Upper lobe of left lung (tissue), 6 donors: ENCODE data around the gene PLSCR2. TPM values are rescaled to one million over a fixed set of nuclear protein-coding genes. Genes with fewer than 3 reads are reported as not detected.

Experiments used
- ATAC-seq, 2 donors: fragments of 200-7000 bp; cut with Tn5 transposase; one replicate each; pipeline ENCODE4 v1.9.1; 2022; ENCODE audit warnings: mild to moderate bottlenecking in 2 of 2, moderate library complexity in 2 of 2; ENCODE audit not compliant: low FRiP score in 2 of 2
- DNase-seq, 2 donors: peaks; one replicate each; pipeline ENCODE4 v3.0.0-alpha.2; 2019 to 2020
- H3K27ac ChIP-seq, 4 donors: fragments of 200-600 bp; sonication (generic); one replicate each; pipeline ENCODE4 v1.5.1; 2016 to 2019
- H3K27me3 ChIP-seq, 4 donors: fragments of 200-600 bp; sonication (generic); one replicate each; pipeline ENCODE4 v1.5.1; 2017 to 2019
- H3K36me3 ChIP-seq, 4 donors: fragments of 200-600 bp; sonication (generic); one replicate each; pipeline ENCODE4 v1.5.1; 2016 to 2019
- H3K4me1 ChIP-seq, 4 donors: fragments of 200-600 bp; sonication (generic); one replicate each; pipeline ENCODE4 v1.5.1; 2018 to 2019
- H3K4me3 ChIP-seq, 4 donors: fragments of 200-600 bp; sonication (generic); one replicate each; pipeline ENCODE4 v1.5.1; 2017 to 2019; ENCODE audit warnings: mild to moderate bottlenecking in 2 of 4, moderate library complexity in 1 of 4
- H3K9me3 ChIP-seq, 4 donors: fragments of 200-600 bp; sonication (generic); one replicate each; pipeline ENCODE4 v1.5.1; 2018 to 2019
- CTCF ChIP-seq, 6 experiments: fragments of 450-650 bp in 4 of 6; fragments of 200-600 bp in 2 of 6; sonication (generic) in 2 of 6; IDR thresholded peaks; one replicate each; pipeline ENCODE4 v1.5.1; 2016 to 2019; ENCODE audit warnings: antibody characterized with exemption in 6 of 6
- EP300 ChIP-seq, 4 donors: sonication (generic); formaldehyde crosslinking; IDR thresholded peaks; one replicate each; pipeline ENCODE4 v1.5.1; 2017; ENCODE audit warnings: antibody characterized with exemption in 4 of 4, control low read depth in 2 of 4
- POLR2A ChIP-seq, 4 donors: fragments of 450-650 bp; IDR thresholded peaks; one replicate each; pipeline ENCODE4 v1.5.1; 2016 to 2017; ENCODE audit warnings: antibody characterized with exemption in 4 of 4, mild to moderate bottlenecking in 2 of 4
- POLR2AphosphoS5 ChIP-seq, 2 donors: sonication (generic); formaldehyde crosslinking; IDR thresholded peaks; one replicate each; pipeline ENCODE4 v1.5.1; 2017; ENCODE audit warnings: antibody characterized with exemption in 2 of 2
- WGBS, 2 donors: methylation state at CpG; one replicate each; pipeline ENCODE4 v1.1.5; 2017 to 2018; 5-methylcytosine and 5-hydroxymethylcytosine counted together
- total RNA-seq, 6 donors: library from RNA; depleted of rRNA in 4 of 6; stranded (reverse); fragments of >200 nt in 4 of 6; gene quantifications; one replicate each; pipeline versions ENCODE4 v1.1.0 to v1.2.1, GENCODE V29; 2016 to 2021
- donor health status: DM: no; HTN: no; CAD: no; lungs with moderate emphysema.
- donor health status: DM: no; HTN: yes; CAD: no; lungs with severe emphysema.

Gene PLSCR2
- total RNA-seq, 6 donors from 2014 or later = 0.31 TPM; not detected in 5

- Histone ChIP-seq H3K4me3 (no peak overlapping the region), H3K27ac (peak overlapping the region in 1 of 4 donors; percentile 23), H3K27me3 (no peaks in the 10 kb centered on the region), H3K9me3 (no peaks in the 10 kb centered on the region), H3K4me1 (peaks cover 20 to 33% (median 25%) of the 10 kb centered on the region in 4 donors), H3K36me3 (no peaks in the 10 kb centered on the region)
- peak in 1 of 2 donors; percentile 34 for DNase-seq
- ATAC-seq = peak; percentile 62 to 75
- TF ChIP-seq POLR2A (IDR thresholded peaks at IDR 0.05) (no peak), EP300 (IDR thresholded peaks at IDR 0.05) (no peak), CTCF (IDR thresholded peaks at IDR 0.05) (no peak), POLR2AphosphoS5 (IDR thresholded peaks at IDR 0.05) (no peak)
- WGBS, 2 donors = 85% methylated on average over 12 of the region's 12 CpGs
Observed at GRCh38 chr3:146503461-146504202, 34.3 kb upstream of the PLSCR2 start.

DNA sequence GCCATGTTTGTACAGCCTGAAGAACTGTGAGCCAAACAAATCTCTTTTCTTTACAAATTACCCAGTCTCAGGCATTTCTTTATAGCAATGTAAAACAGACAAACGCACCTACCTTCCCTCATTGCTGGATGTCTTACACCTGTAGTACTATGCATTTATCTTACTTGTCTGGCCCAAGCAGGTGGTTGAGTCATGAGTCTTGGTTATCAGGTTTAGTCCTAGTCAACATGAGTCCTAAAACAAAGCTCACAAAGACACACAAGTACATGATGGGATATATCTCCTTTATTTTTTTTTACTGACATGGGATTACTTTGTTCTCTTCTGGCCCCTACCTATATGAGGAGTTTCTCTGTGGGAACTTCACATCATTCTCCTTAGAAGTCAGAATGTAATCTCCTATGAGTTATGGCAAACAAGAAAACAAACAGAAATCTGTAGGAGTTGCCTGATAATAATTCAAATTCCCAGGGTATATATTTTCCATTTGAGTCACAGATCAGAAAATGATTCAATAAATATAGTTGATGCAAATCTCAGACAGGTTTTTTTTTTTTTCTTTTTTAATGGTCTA is 33.6 kb upstream of the PLSCR2 start:
- Histone ChIP-seq H3K27ac (no peak overlapping the region), H3K36me3 (no peaks in the 10 kb centered on the region), H3K9me3 (no peaks in the 10 kb centered on the region), H3K4me1 (peaks cover 20 to 33% (median 25%) of the 10 kb centered on the region in 4 donors), H3K4me3 (no peak overlapping the region), H3K27me3 (no peaks in the 10 kb centered on the region)
- 90 to 95% methylated on average over 1 of the region's 1 CpG for WGBS, 2 donors
- DNase-seq (no peak), ATAC-seq (no peak)
- no peak for TF ChIP-seq CTCF (IDR thresholded peaks at IDR 0.05)
- TF ChIP-seq EP300 (IDR thresholded peaks at IDR 0.05) = no peak
- TF ChIP-seq POLR2A (IDR thresholded peaks at IDR 0.05) = no peak
- TF ChIP-seq POLR2AphosphoS5 (IDR thresholded peaks at IDR 0.05) = no peak

GRCh38 chr3:146501752-146502151 is 32.4 kb upstream of the PLSCR2 start:
- no peak overlapping the region for H3K27ac ChIP-seq
- H3K27me3 ChIP-seq = no peaks in the 10 kb centered on the region
- no peak overlapping the region for H3K4me3 ChIP-seq
- no peak for DNase-seq
- no peak for TF ChIP-seq CTCF (IDR thresholded peaks at IDR 0.05)
- no peak for TF ChIP-seq POLR2AphosphoS5 (IDR thresholded peaks at IDR 0.05)
- TF ChIP-seq POLR2A (IDR thresholded peaks at IDR 0.05) = no peak
- no peak for TF ChIP-seq EP300 (IDR thresholded peaks at IDR 0.05)
- H3K9me3 ChIP-seq = no peaks in the 10 kb centered on the region
- peaks cover 10 to 22% (median 17%) of the 10 kb centered on the region in 4 donors for H3K4me1 ChIP-seq
- no peaks in the 10 kb centered on the region for H3K36me3 ChIP-seq
- ATAC-seq = no peak

- Histone ChIP-seq H3K4me3 (no peak overlapping the region), H3K27ac (no peak overlapping the region), H3K27me3 (no peaks in the 10 kb centered on the region), H3K36me3 (no peaks in the 10 kb centered on the region), H3K9me3 (no peaks in the 10 kb centered on the region), H3K4me1 (peaks cover 0 to 11% (median 2%) of the 10 kb centered on the region in 4 donors)
- ATAC-seq (no peak), DNase-seq (no peak)
- TF ChIP-seq POLR2A (IDR thresholded peaks at IDR 0.05) (no peak), CTCF (IDR thresholded peaks at IDR 0.05) (no peak), POLR2AphosphoS5 (IDR thresholded peaks at IDR 0.05) (no peak), EP300 (IDR thresholded peaks at IDR 0.05) (no peak)
- 69 to 83% methylated on average over 1 of the region's 1 CpG for WGBS, 2 donors
Observed at GRCh38 chr3:146499701-146500100, 30.3 kb upstream of the PLSCR2 start.
